NOMO-1 treated with DMSO at 0.1 percent for 48 hours (cell line): ENCODE results near the gene ANK3.

Experiments
- DNase-seq: peaks from one replicate; lab custom pipeline; 2025; ENCODE audit not compliant: unreplicated experiment; lab: John Stamatoyannopoulos, UW

ANK3 gene

DNA sequence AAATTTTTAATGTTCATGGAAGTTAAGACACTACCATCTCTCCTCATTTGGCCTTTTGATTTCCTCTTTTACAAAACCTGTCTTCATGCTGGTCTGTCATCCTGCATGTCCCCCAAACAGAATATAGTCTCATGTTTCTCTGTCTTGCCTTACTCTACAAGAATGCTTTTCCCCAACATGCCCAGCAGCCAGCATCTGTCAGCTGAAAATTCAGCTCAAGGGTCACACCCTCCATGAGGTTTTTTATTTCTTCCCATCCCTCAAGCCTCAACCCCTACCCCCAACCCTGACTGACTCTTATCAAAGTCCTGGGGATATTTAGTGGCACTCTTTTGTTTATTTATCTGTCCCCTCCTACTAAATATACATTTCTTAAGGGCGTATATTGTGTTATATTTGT lies 202.0 kb downstream of the ANK3 start:
- DNase-seq, result no peak

DNA sequence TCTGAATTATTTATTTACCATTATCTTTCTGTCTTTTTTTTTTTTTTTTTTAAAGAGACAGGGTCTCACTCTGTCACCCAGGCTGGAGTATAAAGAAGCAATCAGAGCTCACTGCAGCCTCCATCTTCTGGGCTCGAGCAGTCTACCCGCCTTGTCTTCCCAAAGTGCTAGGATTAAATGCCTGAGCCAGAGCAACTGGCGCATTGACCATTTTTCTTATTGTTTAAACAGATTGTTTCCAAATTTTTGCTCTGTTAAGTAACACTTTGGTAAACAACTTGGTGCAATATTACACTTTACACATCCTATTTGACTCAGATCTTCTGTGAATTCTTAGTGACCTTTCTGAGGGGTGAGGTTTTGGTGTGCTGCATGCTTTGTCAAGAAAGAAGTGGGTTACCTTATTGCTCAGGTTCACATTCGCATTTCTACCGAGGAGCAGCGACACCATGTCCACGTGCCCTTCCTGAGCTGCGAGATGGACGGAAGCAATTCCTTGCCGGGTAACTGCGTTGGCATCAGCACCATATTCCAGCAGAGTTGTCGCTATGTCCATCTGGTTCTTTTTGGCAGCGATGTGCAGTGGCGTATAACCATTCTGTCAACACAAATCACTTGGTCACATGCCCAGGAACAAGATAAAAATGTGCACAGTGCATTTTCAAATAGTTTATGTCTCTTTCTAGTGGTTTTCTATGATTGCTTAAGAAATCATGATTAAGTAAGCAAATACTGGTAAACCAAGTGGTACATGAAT lies 203.2 kb downstream of the ANK3 start:
- no peak for DNase-seq

DNA sequence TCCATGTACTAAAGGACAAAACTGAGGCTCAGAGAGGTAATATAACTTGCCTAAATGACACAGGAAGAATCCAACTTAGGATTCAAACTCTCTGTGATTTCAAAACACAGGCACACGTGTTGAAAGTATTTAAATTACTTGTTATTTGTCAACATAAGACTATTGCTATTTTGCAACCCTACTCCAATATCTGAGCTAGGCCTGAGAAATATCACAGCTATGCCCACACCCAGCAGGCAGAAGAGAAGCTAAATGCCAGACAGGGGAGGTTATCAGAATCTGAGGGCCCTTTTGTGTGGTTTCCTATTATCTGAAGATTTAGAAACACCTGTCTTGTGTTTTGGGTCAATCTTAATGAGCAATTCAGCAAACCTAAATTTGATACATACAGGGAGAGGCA lies 204.3 kb downstream of the ANK3 start:
- DNase-seq, result no peak

DNA sequence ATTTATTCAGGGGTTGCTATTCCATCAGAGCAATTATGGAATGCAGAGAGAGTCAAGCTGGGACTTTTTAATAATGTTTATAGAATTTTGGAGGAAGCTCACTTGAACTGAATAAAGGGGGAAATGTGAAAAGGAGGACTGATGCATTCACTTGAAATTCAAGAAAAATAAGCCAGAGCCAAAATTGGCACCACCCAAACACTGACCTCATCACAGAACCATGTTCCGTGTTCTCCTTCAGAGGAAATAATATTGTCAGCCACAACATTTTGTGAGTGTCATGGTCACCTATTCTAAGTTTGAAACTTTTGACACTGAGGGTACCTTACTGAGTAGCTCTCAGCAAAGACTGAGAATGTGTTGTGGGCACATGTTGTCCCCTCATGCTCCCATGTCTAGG lies 207.0 kb downstream of the ANK3 start:
- DNase-seq, result no peak

DNA sequence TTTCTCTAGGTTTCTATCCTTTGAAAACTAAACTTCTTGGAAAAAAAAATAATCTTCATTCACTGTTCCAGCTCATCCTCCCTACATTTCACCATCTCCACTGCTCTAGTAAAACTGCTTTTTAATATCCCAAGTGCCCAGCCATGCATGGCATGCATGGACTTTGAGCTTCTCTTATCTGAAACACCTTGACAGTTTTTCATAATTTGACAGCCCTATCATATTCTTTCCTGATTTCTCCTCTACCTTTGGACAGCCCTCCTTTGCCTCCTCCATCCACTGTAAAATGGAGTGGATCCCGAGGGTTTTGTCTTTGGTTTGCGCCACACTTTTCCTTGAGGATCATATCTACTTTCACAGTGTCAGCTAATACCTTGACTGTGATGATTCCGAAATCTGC lies 212.8 kb downstream of the ANK3 start:
- no peak for DNase-seq

DNA sequence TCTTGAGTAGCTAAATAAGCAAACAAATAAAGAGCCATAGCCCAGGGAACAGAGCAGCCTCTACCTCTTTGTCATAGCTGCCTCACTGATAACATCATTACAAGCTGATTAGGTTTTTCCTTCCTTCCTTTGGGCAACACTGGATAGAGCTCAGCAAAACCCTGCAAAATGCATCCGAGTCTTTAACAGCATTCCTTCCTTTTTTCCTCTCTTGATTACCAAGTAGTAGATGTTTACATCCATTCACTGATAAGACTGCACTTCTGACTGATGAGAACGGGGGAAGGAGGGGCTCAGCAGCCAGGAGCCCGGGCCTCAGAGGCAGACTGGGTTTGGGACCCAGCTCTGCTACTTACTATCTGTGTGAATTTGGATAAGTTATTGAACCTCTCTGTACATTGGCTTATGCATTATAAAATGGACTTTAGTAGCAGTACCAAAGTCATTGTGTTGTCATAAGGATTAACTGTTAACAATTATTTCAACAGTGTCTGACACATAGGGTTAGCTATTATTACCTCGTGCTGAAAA lies 214.2 kb downstream of the ANK3 start:
- DNase-seq, result no peak

DNA sequence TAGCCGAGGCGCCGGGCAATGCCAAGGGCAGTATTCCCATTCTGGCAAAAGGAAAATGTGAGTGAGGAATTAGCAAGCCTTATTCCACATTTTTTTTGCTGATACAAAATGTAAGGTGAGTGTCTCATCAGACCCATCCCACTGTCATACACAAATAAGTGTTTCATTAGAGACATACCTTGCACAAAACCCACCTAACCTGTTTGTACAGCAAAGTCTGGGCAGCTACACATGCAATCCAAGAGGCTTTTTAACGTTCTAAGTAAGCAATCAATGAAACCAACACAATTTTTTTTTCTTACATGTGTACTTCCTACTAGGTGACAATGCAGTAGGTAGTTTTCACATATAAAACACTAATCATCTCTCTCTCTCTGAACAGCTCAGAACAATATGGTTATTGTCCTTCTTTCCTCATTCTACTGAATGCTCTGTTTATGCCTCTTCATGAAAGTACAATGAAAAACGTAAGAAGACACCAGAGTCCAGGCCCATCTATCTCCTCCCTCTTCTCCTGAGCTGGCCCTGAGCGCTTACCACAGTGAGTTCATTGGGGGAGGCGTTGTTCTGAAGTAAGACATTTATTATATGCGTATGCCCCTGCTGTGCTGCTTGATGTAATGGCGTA lies 217.2 kb downstream of the ANK3 start:
- no peak for DNase-seq

DNA sequence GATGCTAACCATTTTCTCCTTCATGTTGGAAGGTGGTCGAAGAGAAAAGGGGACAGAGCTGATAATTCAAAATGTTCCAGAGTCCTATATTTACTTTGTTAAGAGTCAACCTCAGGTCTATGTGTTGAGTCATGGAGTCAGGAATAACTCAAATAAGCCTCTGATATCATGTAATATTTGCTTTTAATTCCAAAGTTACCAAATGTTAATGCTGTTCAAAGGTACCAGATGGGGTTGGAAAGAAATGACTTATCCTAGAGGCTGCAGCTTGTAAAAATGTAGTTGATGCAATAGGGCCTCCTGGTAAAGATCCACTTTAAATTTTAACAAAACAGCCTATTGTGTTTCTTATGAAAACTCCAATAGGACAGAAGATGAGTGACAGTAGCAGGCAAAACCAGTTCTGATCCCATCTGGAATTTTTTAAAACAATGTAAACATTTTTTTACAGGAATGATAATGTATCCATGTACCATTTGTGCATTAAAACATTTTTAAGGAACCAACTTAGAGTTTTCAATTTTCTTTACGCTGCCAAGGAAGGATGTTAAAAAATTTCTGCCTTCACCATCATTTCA lies 218.2 kb downstream of the ANK3 start:
- DNase-seq, result no peak

DNA sequence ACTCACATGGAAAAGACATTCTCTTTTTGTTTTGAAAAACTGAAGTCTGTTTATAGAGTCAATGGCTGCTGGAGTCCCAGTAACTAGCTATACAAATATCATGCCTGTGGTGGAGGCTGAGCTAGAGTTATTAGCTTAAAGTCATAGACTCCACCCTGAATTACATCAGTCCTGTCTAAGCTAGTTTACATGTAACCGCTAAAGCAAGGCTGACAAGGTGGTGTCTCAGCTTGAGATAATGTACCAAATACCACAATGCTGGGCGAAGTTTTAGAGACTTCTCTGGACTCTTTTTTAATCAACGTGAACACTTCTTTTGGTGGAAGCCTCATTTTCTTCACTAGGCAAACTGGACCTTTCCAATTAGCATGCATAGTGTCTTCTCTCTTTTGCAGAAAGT lies 219.4 kb downstream of the ANK3 start:
- DNase-seq, result no peak

DNA sequence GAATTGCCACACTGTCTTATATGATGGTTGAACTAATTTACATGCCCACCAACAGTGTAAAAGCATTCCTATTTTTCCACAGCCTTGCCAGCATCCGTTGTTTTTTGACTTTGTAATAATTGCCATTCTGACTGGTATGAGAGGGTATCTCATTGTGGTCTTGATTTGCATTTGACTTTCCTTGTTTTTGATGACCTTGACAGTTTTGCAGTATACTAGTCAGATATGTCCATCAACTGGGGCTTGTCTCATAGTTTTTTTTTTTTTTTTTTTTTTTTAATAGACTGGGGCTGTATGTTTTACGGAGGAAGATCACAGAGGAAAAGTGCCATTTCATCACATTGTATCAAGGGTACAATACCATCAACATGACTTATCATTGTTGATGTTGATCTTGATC lies 220.6 kb downstream of the ANK3 start:
- DNase-seq, result no peak

DNA sequence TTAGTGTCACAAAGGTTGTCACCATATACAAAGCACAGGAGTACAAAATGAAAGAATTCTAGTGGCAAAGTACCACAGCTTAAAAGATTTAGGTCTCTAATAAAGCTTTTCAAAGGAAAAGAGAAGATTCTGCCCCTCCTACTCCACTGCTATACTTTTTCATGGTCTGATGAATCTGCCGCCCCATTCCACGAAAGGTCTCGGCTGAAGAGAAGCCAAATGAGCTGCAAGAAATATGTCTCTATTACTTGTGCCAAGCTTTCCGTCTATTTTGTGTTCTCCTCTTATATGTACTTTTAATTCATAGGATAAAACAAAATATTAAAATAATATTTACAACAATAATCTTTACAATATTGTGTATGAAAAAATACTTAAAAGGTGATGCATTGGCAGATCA lies 222.6 kb downstream of the ANK3 start:
- DNase-seq, result no peak

DNA sequence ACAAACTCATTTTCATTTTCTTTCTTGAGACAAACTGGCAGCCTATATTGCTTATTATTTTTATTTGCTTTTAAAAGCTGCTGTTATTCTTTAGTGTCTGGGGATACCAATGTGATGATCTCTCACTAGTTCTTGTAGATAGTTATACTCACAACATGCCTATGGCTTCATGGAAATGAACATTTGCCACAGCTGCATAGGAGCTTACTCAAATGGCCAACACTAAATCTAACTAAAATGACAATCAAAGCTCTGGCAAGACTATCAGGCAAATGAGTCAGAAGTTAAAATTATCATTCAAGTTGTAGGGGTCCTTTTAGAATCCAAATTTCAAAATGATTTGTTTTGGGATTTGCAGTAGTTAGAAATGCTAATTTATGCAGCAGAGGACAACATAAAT lies 225.9 kb downstream of the ANK3 start:
- no peak for DNase-seq

DNA sequence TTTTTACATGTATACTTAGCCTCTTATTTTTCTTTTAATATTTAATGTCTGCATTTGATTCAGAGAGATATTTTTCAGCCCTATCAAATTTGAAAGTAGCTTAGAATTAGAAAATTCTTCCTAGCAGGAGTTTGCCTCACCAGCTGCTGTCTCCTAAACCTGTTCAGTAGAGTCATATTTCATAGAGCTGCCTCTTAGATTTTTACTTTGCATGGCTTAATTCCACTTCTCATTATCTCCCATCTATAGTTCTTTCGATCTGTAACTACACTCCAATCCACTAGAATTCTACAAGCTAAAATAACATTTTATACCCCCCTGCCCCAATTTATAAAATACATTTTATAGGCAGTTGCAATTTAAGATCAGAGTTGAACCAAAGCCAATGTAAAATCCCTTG lies 227.0 kb downstream of the ANK3 start:
- no peak for DNase-seq

DNA sequence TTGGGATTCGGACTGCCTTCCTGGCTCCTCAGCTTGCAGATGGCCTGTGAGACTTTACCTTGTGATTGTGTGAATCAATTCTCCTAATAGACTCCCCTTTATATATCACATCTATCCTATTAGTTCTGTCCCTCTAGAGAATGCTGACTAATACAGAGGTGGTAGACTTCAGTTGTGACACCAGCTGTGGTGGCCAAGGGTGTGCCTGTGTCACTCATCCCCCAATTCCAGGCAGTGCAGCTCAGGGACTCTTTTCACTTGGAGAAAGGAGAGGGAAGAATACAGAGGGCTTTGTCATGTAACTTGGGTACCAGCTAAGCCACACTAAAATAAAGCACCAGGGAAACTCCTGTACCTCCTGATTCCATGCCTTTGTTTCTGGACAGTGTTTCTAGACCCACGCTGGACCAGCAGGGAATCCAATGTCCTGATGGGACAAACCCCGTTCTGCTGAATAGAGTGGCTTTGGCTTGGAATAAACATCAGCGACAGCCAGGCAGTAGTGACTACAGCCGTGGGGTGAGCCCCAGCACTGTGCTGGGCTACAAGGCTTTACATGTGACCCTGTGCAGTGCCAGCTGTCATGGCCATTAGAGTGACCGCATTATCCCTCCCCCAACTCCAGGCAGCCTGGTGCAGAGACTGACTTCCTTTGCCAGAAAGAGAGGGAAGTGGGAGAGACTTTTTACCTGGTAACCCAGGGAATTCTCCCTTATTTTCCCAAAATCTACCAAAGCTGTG lies 233.6 kb downstream of the ANK3 start:
- DNase-seq, result no peak

DNA sequence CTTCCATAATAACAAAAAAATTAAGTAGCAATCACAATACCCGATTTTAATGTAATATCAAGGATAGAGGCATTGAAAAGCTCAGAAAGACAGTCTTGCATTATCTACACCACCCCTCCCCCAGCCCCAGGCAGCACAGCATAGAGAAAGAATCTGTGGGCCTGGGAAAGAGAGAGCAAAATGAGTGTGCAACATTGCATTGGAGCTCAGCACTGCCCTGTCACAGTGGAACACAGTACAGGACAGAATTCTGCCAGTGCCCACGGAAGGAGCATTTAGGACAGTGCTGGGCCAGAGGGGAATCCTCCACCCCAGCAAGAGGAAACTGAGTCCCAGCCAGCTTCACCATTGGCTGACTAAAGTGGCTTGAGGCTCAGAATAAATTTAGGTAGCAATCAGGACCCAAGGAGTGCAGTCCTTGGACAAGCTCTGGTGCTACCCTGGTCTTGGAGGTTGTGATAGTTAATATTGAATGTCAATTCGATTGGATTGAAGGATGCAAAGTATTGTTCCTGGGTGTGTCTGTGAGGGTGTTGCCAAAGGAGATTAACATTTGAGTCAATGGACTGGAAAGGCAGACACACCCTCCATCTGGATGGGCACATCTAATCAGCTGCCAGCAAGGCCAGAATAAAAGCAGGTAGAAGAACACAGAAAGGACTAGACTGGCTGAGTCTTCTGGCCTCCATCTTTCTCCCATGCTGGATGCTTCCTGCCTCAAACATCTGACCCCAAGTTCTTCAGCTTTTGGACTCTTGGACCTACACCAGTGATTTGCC lies 234.4 kb downstream of the ANK3 start:
- DNase-seq, result no peak

DNA sequence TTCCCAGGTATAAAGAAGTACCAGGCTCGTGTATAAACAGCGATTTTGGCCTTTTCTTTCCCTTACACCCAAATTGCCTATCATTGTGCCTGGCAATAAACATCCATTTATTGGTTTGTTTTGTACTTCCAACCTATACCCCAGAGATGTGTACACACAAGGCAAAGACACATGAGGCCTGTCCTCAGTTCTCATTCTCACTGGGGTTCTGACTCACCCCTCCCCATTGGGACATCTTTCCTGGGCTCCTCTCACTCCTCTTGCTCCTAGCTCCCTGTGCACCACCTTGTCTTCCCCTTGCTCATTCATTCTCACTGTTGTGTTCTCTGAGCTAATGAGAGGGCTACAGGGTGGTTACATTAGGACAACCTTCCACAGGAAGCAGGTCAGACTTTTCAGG lies 240.7 kb downstream of the ANK3 start:
- DNase-seq, result no peak

DNA sequence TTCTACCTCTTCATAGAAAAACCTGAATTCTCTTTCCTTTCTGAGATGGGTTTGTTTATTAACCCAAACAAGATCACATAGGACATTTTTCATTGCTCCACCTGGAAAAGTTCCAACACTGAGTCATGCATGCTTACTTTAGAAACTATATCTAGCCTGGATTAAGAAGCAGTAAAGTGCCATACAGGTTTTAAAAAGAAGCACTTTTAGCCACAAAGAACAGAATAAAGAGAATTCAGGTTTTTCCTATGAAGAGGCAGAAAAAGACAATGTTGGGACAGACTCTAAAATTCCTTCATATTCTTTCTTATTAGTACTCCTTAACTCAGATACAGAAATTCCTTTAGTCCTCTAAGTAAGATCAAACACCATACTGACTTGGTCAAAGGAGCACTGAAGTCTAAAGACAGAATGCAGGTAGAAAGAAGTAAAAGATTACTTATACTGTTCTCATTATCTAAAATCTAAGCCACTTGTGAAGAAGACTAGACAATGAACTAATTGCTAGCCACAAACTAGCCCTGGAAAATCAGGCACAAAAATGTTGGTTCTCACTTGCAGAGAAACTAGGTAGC lies 241.3 kb downstream of the ANK3 start:
- DNase-seq, result no peak

DNA sequence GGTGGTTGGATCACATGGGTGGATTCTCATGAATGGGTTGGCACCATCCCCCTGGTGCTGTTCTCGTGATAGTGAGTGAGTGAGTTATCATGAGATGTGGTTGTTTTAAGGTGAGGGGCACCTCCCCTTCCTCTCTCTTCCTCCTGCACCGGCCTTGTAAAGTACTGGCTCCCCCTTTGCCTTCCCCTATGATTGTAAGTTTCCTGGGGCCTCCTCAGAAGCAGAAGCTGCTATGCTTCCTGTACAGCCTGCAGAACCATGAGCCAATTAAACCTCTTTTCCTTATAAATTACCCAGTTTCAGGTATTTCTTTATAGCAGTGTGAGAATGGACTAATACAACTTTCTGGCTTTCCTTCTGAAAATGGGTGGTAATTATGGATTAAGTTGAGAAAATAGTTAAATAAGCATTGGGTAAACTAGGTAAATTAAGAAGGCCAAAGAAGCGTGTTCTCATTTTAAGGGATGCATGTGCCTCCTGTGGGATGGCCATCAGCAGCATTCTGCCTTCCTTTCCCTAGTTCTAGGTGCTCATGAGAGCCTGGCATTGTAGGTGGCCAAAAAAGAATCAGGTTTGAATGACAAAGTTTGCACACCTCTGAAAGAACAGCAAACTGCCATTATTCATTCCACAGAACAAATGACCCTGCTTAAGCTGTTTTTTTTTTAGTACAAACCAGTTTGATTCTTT lies 242.0 kb downstream of the ANK3 start:
- DNase-seq, result no peak

DNA sequence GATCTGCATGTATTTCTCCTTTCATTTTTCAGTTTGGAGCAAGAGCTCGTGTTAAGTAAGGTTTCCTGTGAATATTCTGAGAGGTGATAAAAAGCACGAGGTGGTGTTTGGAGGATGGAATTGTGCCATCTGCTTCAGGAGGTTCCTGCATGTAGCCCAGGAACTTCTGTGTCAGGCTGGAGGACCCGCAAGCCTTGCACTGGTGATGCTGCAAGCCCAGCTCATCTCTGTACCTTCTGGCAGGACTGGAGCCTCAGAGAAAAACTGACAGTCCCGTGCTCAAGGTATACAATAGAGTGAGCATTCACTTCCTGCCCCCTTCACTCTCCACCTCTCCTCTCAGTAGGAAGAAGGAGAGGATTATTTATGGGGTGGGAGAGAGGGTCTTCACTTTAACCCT lies 242.7 kb downstream of the ANK3 start:
- no peak for DNase-seq

DNA sequence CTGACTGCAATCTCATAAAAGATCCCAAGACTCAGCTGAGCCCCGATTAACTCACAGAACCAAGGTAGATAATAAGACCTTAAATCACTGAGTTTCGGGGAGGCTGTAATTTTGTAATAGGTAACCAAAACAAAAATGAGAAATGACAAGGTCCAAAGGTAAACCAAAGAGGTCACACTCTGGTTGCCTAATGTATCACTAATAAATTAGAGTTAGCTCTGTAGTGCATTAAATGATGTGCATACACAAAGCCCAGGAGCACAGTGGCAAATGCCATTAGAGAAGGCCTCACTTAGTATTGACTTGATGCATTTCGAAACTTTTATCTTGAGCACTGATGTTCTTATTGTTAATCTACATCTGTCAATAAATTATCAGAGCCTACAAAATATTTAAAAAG lies 245.6 kb downstream of the ANK3 start:
- DNase-seq, result no peak
